Keratinocyte (primary cell): ENCODE data around the gene FAM13B. TPM values are rescaled to one million over a fixed set of nuclear protein-coding genes. Genes with fewer than 3 reads are reported as not detected.

Experiments used
- DNase-seq: peaks from one replicate; pipeline ENCODE4 v3.0.0-alpha.2; 2011; ENCODE audit warnings: low read depth, missing footprints, low spot score
- FAIRE-seq: peaks from 2 replicates; lab custom pipeline; 2011; peaks lifted over from hg19 to GRCh38; lab: Jason Lieb, UNC
- H2AFZ ChIP-seq: 2 replicates; pipeline ENCODE4 v1.6.0; 2012; ENCODE audit warnings: low read length, control low read depth, inconsistent platforms; ENCODE audit not compliant: control insufficient read depth
- H3K27ac ChIP-seq: 2 replicates; pipeline ENCODE4 v1.5.1; 2011; ENCODE audit warnings: low read length; ENCODE audit not compliant: control insufficient read depth, insufficient read depth
- H3K27me3 ChIP-seq: 3 replicates; pipeline ENCODE4 v1.6.0; 2011; ENCODE audit warnings: low read length; ENCODE audit not compliant: control insufficient read depth, insufficient read depth; ENCODE audit errors: extremely low read depth
- H3K36me3 ChIP-seq, 2 experiments: 2 replicates in 1 of 2; 3 replicates in 1 of 2; pipeline ENCODE4 v1.5.1; 2011; ENCODE audit warnings: low read length in 2 of 2, mild to moderate bottlenecking in 1 of 2; ENCODE audit not compliant: control insufficient read depth in 2 of 2, insufficient read depth in 2 of 2; ENCODE audit errors: extremely low read depth in 1 of 2
- H3K4me1 ChIP-seq: 3 replicates; pipeline ENCODE4 v1.5.1; 2011; ENCODE audit warnings: low read length; ENCODE audit not compliant: control insufficient read depth, insufficient read depth; ENCODE audit errors: extremely low read depth
- H3K4me2 ChIP-seq: 3 replicates; pipeline ENCODE4 v1.6.0; 2011; ENCODE audit warnings: low read depth, low read length; ENCODE audit not compliant: control insufficient read depth, insufficient read depth; ENCODE audit errors: extremely low read depth
- H3K4me3 ChIP-seq, 3 experiments: fragments of 200-600 bp in 1 of 3; sonication (generic) in 1 of 3; 2 replicates in 2 of 3; 3 replicates in 1 of 3; pipeline ENCODE4 v1.5.1; 2011 to 2016; ENCODE audit warnings: low read length in 3 of 3, mild to moderate bottlenecking in 3 of 3, control low read depth in 2 of 3, inconsistent platforms in 1 of 3, low read depth in 1 of 3, mixed read lengths in 1 of 3, mixed run types in 1 of 3, moderate library complexity in 1 of 3; ENCODE audit not compliant: control insufficient read depth in 2 of 3, insufficient read depth in 2 of 3; ENCODE audit errors: extremely low read depth in 1 of 3
- H3K79me2 ChIP-seq: 2 replicates; pipeline ENCODE4 v1.6.0; 2012; ENCODE audit warnings: low read length; ENCODE audit not compliant: control insufficient read depth, insufficient read depth
- H3K9ac ChIP-seq: 3 replicates; pipeline ENCODE4 v1.6.0; 2011; ENCODE audit warnings: low read length; ENCODE audit not compliant: control insufficient read depth, insufficient read depth; ENCODE audit errors: extremely low read depth
- H3K9me1 ChIP-seq: 3 replicates; pipeline ENCODE4 v1.6.0; 2011; ENCODE audit warnings: low read length; ENCODE audit not compliant: control insufficient read depth, insufficient read depth; ENCODE audit errors: extremely low read depth
- H3K9me3 ChIP-seq: 2 replicates; pipeline ENCODE4 v1.5.1; 2012; ENCODE audit warnings: low read depth, low read length; ENCODE audit not compliant: control insufficient read depth
- H4K20me1 ChIP-seq: 3 replicates; pipeline ENCODE4 v1.6.0; 2011; ENCODE audit warnings: low read length; ENCODE audit not compliant: control insufficient read depth, insufficient read depth; ENCODE audit errors: extremely low read depth
- CTCF ChIP-seq, 3 experiments: IDR thresholded peaks in 1 of 3; conservative IDR thresholded peaks in 1 of 3; optimal IDR thresholded peaks in 1 of 3; 2 replicates in 2 of 3; 3 replicates in 1 of 3; pipeline versions ENCODE3 to v1.5.1; 2011; ENCODE audit warnings: low read length in 3 of 3, mild to moderate bottlenecking in 3 of 3, moderate library complexity in 2 of 3, control low read depth in 1 of 3, inconsistent platforms in 1 of 3; ENCODE audit not compliant: insufficient read depth in 2 of 3; ENCODE audit errors: extremely low read depth in 1 of 3
- EZH2 ChIP-seq: IDR thresholded peaks from one replicate; pipeline ENCODE4 v1.6.1; 2012; ENCODE audit warnings: inconsistent platforms, mild to moderate bottlenecking, low read length, moderate library complexity
- dilution Hi-C: fragments of 300-500 bp; cut with MboI; formaldehyde crosslinking; loops from one replicate; pipeline ENCODE4 v1.7.0; 2020; ENCODE audit warnings: low sequenced_read_pairs; ENCODE audit not compliant: extremely low pct_ligation_motif_present
- polyA plus RNA-seq, 5 experiments: library from polyadenylated mRNA; depleted of rRNA in 3 of 5; stranded (reverse) in 3 of 5; stranded (forward) in 1 of 5; unstranded in 1 of 5; fragments of >200 nt; gene quantifications; 1 replicate in 1 of 5; 2 replicates in 3 of 5; 3 replicates in 1 of 5; pipeline versions ENCODE4 v1.2.1 to v1.2.3, GENCODE V29; 2011 to 2012; ENCODE audit warnings: missing spikeins in 2 of 5, low read depth in 1 of 5, low replicate concordance in 1 of 5

FAM13B gene
- polyA plus RNA-seq, 1 donor (not counting 4 experiments of a cell fraction or from before 2014, with no cell fraction given), result 12.9 TPM

DNA sequence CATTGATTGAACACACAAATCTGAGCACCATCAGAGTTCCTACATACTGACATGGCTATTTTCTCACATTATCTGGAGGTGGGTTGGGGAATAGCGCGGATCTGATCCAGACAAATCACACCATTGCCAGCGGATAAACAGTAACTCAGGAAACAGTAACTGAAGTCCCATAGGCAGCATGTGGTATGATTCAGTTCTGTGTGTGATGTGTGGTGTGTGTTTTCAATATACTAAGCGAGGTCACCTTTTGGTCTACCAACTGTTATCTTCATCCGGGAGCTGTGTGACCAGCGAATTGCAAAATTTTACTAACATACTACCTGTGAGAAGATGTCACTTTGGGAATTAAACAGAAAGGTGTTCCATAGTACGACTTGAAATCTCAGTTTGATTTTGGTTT is 93.5 kb downstream of the FAM13B start:
- H4K20me1 ChIP-seq, result no peaks in the 10 kb centered on the region
- FAIRE-seq (no peak), DNase-seq (no peak)
- H3K27me3 ChIP-seq, result no peaks in the 10 kb centered on the region
- no peak overlapping the region for H3K9ac ChIP-seq
- dilution Hi-C loops, result no loop called here
- H3K4me1 ChIP-seq, result no peaks in the 10 kb centered on the region
- no peak overlapping the region for H2AFZ ChIP-seq
- no peaks in the 10 kb centered on the region for H3K9me3 ChIP-seq
- no peak overlapping the region for H3K4me3 ChIP-seq
- H3K36me3 ChIP-seq, result peaks cover 9 to 20% of the 10 kb centered on the region in 2 experiments
- H3K9me1 ChIP-seq, result no peaks in the 10 kb centered on the region
- no peaks in the 10 kb centered on the region for H3K79me2 ChIP-seq
- H3K4me2 ChIP-seq, result no peak overlapping the region
- TF ChIP-seq EZH2, result no peak
- no peak for TF ChIP-seq CTCF (optimal IDR thresholded peaks at IDR 0.05 in 1 of 3, IDR thresholded peaks at IDR 0.05 in 1 of 3, conservative IDR thresholded peaks at IDR 0.05 in 1 of 3; ENCODE audit: extremely low read depth in 1 of 3, insufficient read depth in 2 of 3, low read length in 3 of 3)
- H3K27ac ChIP-seq, result no peak overlapping the region

DNA sequence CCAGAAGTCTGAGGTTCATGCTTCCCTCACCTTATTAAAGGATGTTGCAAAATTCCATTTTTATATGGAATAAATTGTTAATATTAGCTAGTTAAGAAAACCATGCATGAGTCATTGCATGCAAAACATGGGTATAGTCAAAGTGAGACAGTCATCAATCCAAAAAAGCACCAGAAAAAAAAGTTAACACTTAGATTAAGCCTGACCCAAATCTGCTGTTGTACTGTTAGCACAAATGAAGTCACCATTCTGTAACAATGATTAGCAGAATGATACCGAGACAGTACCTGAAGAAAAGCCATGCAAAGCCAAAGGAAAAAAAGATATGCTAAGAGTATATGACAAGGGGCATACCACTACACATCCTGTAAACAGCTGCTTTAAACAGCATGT is 94.1 kb downstream of the FAM13B start:
- no peaks in the 10 kb centered on the region for H3K27me3 ChIP-seq
- H3K9ac ChIP-seq, result no peak overlapping the region
- H3K27ac ChIP-seq, result no peak overlapping the region
- FAIRE-seq (no peak), DNase-seq (no peak)
- TF ChIP-seq CTCF (optimal IDR thresholded peaks at IDR 0.05 in 1 of 3, IDR thresholded peaks at IDR 0.05 in 1 of 3, conservative IDR thresholded peaks at IDR 0.05 in 1 of 3; ENCODE audit: extremely low read depth in 1 of 3, insufficient read depth in 2 of 3, low read length in 3 of 3) (no peak), EZH2 (no peak)
- dilution Hi-C loops, result no loop called here
- H3K4me3 ChIP-seq, result no peak overlapping the region
- no peak overlapping the region for H3K4me2 ChIP-seq
- H3K9me3 ChIP-seq, result no peaks in the 10 kb centered on the region
- H3K79me2 ChIP-seq, result no peaks in the 10 kb centered on the region
- H3K4me1 ChIP-seq, result no peaks in the 10 kb centered on the region
- no peak overlapping the region for H2AFZ ChIP-seq
- no peaks in the 10 kb centered on the region for H4K20me1 ChIP-seq
- peaks cover 9 to 20% of the 10 kb centered on the region in 2 experiments for H3K36me3 ChIP-seq
- no peaks in the 10 kb centered on the region for H3K9me1 ChIP-seq
